ENCODE data around the gene LINGO3.

DNA sequence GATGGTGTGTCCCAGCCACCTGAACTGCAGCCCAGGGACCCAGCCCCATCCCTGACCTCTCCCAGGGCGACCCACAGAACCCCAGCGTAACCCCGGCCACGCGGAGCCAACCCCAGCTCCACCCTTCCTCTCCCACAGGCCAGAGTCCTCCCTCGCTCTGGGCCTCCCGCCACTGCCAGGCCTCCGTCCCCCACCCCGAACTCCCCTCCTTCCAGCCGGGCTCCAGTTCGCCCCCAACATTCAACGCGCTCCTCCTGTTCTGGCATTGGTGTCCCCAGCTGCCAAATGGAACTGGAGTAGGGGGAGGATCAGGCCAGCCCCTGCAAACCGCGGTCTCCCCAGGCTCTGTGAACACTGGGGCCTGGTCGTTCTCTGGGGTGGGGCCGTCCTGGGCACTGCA lies 7.4 kb downstream of the LINGO3 start:
- TF ChIP-seq, protein P1, sequence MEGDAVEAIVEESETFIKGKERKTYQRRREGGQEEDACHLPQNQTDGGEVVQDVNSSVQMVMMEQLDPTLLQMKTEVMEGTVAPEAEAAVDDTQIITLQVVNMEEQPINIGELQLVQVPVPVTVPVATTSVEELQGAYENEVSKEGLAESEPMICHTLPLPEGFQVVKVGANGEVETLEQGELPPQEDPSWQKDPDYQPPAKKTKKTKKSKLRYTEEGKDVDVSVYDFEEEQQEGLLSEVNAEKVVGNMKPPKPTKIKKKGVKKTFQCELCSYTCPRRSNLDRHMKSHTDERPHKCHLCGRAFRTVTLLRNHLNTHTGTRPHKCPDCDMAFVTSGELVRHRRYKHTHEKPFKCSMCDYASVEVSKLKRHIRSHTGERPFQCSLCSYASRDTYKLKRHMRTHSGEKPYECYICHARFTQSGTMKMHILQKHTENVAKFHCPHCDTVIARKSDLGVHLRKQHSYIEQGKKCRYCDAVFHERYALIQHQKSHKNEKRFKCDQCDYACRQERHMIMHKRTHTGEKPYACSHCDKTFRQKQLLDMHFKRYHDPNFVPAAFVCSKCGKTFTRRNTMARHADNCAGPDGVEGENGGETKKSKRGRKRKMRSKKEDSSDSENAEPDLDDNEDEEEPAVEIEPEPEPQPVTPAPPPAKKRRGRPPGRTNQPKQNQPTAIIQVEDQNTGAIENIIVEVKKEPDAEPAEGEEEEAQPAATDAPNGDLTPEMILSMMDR (IDR thresholded peaks at IDR 0.05) = no peak
- TF ChIP-seq POLR2A (IDR thresholded peaks at IDR 0.05) = no peak
- no peak for TF ChIP-seq POLR2AphosphoS5 (IDR thresholded peaks at IDR 0.05; ENCODE audit: insufficient read depth in 1 of 2, low read depth in 1 of 2)
